Uterus (tissue), 4 donors: ENCODE data around the gene MEIS2. TPM values are rescaled to one million over a fixed set of nuclear protein-coding genes. Genes with fewer than 3 reads are reported as not detected.
A peak's percentile ranks its signal among the peaks of the same experiment; 100 is the strongest.

ENCODE experiments used
- DNase-seq, 2 donors: peaks; one replicate each; pipeline ENCODE4 v3.0.0-alpha.2; 2019 to 2020
- H3K27ac ChIP-seq, 2 donors: fragments of 200-600 bp; sonication (generic); 1 replicate in 1 of 2; 2 replicates in 1 of 2; pipeline ENCODE4 v1.5.1; 2016 to 2018
- H3K27me3 ChIP-seq, 2 donors: fragments of 200-600 bp; sonication (generic); one replicate each; pipeline ENCODE4 v1.5.1; 2018 to 2019; ENCODE audit warnings: control low read depth in 1 of 2
- H3K36me3 ChIP-seq, 2 donors: fragments of 200-600 bp; sonication (generic); one replicate each; pipeline ENCODE4 v1.5.1; 2019; ENCODE audit warnings: control low read depth in 1 of 2
- H3K4me1 ChIP-seq, 2 donors: fragments of 200-600 bp; sonication (generic); one replicate each; pipeline ENCODE4 v1.5.1; 2018 to 2019; ENCODE audit warnings: control low read depth in 1 of 2
- H3K4me3 ChIP-seq, 2 donors: fragments of 200-600 bp; sonication (generic); 1 replicate in 1 of 2; 2 replicates in 1 of 2; pipeline ENCODE4 v1.5.1; 2018 to 2019; ENCODE audit warnings: mild to moderate bottlenecking in 1 of 2
- H3K9me3 ChIP-seq, 2 donors: fragments of 200-600 bp; sonication (generic); one replicate each; pipeline ENCODE4 v1.5.1; 2019; ENCODE audit warnings: control low read depth in 1 of 2
- POLR2A ChIP-seq, 2 donors: fragments of 450-650 bp; IDR thresholded peaks; one replicate each; pipeline ENCODE4 v1.6.1; 2016; ENCODE audit warnings: antibody characterized with exemption in 2 of 2, mild to moderate bottlenecking in 1 of 2, moderate library complexity in 1 of 2
- intact Hi-C: fragments of 100-400 bp; cut with DNase I; formaldehyde crosslinking; loops from one replicate; pipeline ENCODE4 v1.15.1; 2023; ENCODE audit warnings: low total_unique reads
- total RNA-seq, 4 donors: library from RNA; depleted of rRNA in 3 of 4; stranded (reverse); fragments of >200 nt in 3 of 4; gene quantifications; one replicate each; pipeline versions ENCODE4 v1.1.0 to v1.2.4, GENCODE V29; 2014 to 2023
- TF ChIP-seq, protein P1 (sequence below), 4 experiments: fragments of 200-600 bp in 2 of 4; fragments of 450-650 bp in 2 of 4; sonication (generic) in 2 of 4; IDR thresholded peaks; one replicate each; pipeline ENCODE4 v1.5.1; 2016 to 2019; ENCODE audit warnings: antibody characterized with exemption in 4 of 4, mild to moderate bottlenecking in 2 of 4, moderate library complexity in 1 of 4
- donor health status: DM: yes; HTN: yes; CAD: no.

Gene MEIS2
- total RNA-seq, 4 donors from 2014 or later = 84.0 to 184 (median 112) TPM

GRCh38 chr15:36912311-36912712 lies 188.0 kb downstream of the MEIS2 start:
- Histone ChIP-seq H3K4me1 (peaks cover 0 to 4% of the 10 kb centered on the region in 2 donors), H3K9me3 (no peaks in the 10 kb centered on the region), H3K4me3 (no peak overlapping the region), H3K27me3 (no peaks in the 10 kb centered on the region), H3K27ac (no peak overlapping the region), H3K36me3 (no peaks in the 10 kb centered on the region)
- no peak for DNase-seq
- TF ChIP-seq, protein P1, sequence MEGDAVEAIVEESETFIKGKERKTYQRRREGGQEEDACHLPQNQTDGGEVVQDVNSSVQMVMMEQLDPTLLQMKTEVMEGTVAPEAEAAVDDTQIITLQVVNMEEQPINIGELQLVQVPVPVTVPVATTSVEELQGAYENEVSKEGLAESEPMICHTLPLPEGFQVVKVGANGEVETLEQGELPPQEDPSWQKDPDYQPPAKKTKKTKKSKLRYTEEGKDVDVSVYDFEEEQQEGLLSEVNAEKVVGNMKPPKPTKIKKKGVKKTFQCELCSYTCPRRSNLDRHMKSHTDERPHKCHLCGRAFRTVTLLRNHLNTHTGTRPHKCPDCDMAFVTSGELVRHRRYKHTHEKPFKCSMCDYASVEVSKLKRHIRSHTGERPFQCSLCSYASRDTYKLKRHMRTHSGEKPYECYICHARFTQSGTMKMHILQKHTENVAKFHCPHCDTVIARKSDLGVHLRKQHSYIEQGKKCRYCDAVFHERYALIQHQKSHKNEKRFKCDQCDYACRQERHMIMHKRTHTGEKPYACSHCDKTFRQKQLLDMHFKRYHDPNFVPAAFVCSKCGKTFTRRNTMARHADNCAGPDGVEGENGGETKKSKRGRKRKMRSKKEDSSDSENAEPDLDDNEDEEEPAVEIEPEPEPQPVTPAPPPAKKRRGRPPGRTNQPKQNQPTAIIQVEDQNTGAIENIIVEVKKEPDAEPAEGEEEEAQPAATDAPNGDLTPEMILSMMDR (IDR thresholded peaks at IDR 0.05) = no peak
- TF ChIP-seq POLR2A (IDR thresholded peaks at IDR 0.05) = no peak
- intact Hi-C loops = no loop called here

- TF ChIP-seq POLR2A (IDR thresholded peaks at IDR 0.05) = no peak
- TF ChIP-seq, protein P1 (IDR thresholded peaks at IDR 0.05) = no peak
- intact Hi-C loops = no loop called here
These were observed 188.9 kb downstream of the MEIS2 start for GRCh38 chr15:36911322-36911944.

DNA sequence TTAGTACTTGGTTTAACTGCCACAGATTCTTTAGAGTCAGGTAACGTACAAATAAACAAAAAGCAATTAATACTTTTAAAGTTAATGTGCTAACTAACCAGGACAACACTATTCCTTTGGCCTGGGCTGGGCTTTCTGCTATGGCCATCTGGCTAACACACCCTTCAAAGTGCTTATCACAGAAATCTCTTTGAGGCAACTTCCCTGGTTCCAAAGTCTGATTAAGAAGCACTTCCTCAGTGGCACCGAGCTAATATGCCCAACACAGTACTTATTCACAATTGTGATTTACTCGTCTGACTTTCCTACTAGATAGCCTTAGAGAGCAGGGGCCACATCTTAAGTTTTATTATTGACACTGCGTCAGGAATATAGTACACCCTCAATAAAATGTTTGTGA lies 191.4 kb downstream of the MEIS2 start:
- DNase-seq = no peak
- peaks cover 0 to 11% of the 10 kb centered on the region in 2 donors for H3K4me1 ChIP-seq
- no peak overlapping the region for H3K27ac ChIP-seq
- TF ChIP-seq, protein P1 (IDR thresholded peaks at IDR 0.05) = no peak
- no peak for TF ChIP-seq POLR2A (IDR thresholded peaks at IDR 0.05)
- H3K4me3 ChIP-seq = no peak overlapping the region
- intact Hi-C loops = no loop called here
- no peaks in the 10 kb centered on the region for H3K9me3 ChIP-seq
- no peaks in the 10 kb centered on the region for H3K36me3 ChIP-seq
- H3K27me3 ChIP-seq = no peaks in the 10 kb centered on the region

More at GRCh38 chr15:36911322-36911944, 188.9 kb downstream of the MEIS2 start:
- Histone ChIP-seq H3K4me1 (peaks cover 0 to 4% of the 10 kb centered on the region in 2 donors), H3K4me3 (no peak overlapping the region), H3K9me3 (no peaks in the 10 kb centered on the region), H3K27ac (peak overlapping the region in 1 of 2 donors; percentile 35), H3K36me3 (no peaks in the 10 kb centered on the region), H3K27me3 (no peaks in the 10 kb centered on the region)
- no peak for DNase-seq

- intact Hi-C loops = no loop called here
- H3K4me1 ChIP-seq = peaks cover 0 to 6% of the 10 kb centered on the region in 2 donors
- H3K27me3 ChIP-seq = no peaks in the 10 kb centered on the region
- no peak for DNase-seq
- H3K36me3 ChIP-seq = no peaks in the 10 kb centered on the region
- no peak overlapping the region for H3K4me3 ChIP-seq
- H3K9me3 ChIP-seq = no peaks in the 10 kb centered on the region
- TF ChIP-seq, protein P1 (IDR thresholded peaks at IDR 0.05) = no peak
- no peak for TF ChIP-seq POLR2A (IDR thresholded peaks at IDR 0.05)
- H3K27ac ChIP-seq = peak overlapping the region in 1 of 2 donors; percentile 27
These were observed 193.1 kb downstream of the MEIS2 start for GRCh38 chr15:36907295-36907694.

DNA sequence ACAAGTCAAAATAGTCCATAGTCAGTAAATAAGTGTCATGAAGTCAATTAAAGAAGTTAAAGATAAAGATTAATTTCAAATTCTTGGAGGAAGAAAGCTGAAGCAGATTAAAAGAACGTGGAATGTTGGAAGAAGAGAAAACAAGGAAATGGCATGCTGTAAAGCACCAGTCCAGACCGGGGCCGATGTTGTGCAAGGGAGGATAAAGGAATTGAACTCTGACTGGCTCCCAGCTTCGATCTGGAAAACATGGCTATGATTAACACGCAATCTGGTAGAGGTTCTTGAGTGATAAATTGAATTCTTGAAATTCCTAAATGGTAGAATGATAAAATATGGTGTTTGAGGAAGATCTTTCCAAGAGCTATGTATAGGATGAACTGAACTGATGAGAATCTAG lies 194.4 kb downstream of the MEIS2 start:
- peaks cover 0 to 12% of the 10 kb centered on the region in 2 donors for H3K4me1 ChIP-seq
- no peaks in the 10 kb centered on the region for H3K9me3 ChIP-seq
- TF ChIP-seq, protein P1 (IDR thresholded peaks at IDR 0.05) = no peak
- no peak for TF ChIP-seq POLR2A (IDR thresholded peaks at IDR 0.05)
- DNase-seq = no peak
- no peaks in the 10 kb centered on the region for H3K27me3 ChIP-seq
- peak overlapping the region; percentile 35 to 47 for H3K27ac ChIP-seq
- intact Hi-C loops = no loop called here
- no peak overlapping the region for H3K4me3 ChIP-seq
- H3K36me3 ChIP-seq = no peaks in the 10 kb centered on the region
